Kidney epithelial cell (primary cell): ENCODE measurements around the gene MFSD11. TPM values are rescaled to one million over a fixed set of nuclear protein-coding genes. Genes with fewer than 3 reads are reported as not detected.

Experiments used
- DNase-seq: peaks from one replicate; pipeline ENCODE4 v3.0.0-alpha.2; 2010; ENCODE audit warnings: low read depth
- H3K27me3 ChIP-seq: 2 replicates; pipeline ENCODE4 v1.6.0; 2011; ENCODE audit warnings: low read length; ENCODE audit not compliant: control insufficient read depth, insufficient read depth
- H3K36me3 ChIP-seq: 2 replicates; pipeline ENCODE4 v1.5.1; 2011; ENCODE audit warnings: low read length; ENCODE audit not compliant: control insufficient read depth, insufficient read depth
- H3K4me3 ChIP-seq: 2 replicates; pipeline ENCODE4 v1.5.1; 2011; ENCODE audit warnings: low read depth, mild to moderate bottlenecking, control low read depth, low read length
- total RNA-seq: library from RNA; depleted of rRNA; stranded (reverse); fragments of >200 nt; gene quantifications from 2 replicates; pipeline ENCODE4 v1.2.3, GENCODE V29; 2015
- TF ChIP-seq, protein P1 (sequence below): IDR thresholded peaks from 2 replicates; pipeline ENCODE4 v1.5.1; 2011; ENCODE audit warnings: mild to moderate bottlenecking, moderate library complexity, low read length, control low read depth, inconsistent platforms; ENCODE audit not compliant: insufficient read depth, poor library complexity, severe bottlenecking

Gene MFSD11
- total RNA-seq, 1 donor from 2014 or later: 17.5 TPM

DNA sequence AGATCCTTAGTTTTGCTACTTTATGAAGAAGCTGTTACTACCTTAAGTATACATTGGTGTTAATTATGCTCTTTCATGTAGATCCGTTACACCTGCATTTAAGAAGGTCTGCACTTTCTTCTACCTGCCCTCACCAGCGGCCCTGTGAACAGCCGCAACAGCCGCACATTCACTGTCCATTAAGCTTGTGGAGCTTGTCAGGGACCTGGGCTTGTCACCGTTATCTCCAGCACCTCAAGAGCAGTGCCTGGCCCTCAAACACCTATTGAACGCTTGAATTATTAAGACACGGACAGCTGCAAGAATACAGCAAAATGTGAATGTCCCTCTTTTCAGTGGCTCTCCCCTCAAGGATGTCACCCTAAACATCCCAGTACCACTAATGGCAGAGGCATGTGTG lies 24.2 kb upstream of the MFSD11 start:
- DNase-seq: no peak
- Histone ChIP-seq H3K4me3 (no peak overlapping the region), H3K27me3 (no peaks in the 10 kb centered on the region), H3K36me3 (peaks cover 1% of the 10 kb centered on the region)
- TF ChIP-seq, protein P1, sequence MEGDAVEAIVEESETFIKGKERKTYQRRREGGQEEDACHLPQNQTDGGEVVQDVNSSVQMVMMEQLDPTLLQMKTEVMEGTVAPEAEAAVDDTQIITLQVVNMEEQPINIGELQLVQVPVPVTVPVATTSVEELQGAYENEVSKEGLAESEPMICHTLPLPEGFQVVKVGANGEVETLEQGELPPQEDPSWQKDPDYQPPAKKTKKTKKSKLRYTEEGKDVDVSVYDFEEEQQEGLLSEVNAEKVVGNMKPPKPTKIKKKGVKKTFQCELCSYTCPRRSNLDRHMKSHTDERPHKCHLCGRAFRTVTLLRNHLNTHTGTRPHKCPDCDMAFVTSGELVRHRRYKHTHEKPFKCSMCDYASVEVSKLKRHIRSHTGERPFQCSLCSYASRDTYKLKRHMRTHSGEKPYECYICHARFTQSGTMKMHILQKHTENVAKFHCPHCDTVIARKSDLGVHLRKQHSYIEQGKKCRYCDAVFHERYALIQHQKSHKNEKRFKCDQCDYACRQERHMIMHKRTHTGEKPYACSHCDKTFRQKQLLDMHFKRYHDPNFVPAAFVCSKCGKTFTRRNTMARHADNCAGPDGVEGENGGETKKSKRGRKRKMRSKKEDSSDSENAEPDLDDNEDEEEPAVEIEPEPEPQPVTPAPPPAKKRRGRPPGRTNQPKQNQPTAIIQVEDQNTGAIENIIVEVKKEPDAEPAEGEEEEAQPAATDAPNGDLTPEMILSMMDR: no peak

DNA sequence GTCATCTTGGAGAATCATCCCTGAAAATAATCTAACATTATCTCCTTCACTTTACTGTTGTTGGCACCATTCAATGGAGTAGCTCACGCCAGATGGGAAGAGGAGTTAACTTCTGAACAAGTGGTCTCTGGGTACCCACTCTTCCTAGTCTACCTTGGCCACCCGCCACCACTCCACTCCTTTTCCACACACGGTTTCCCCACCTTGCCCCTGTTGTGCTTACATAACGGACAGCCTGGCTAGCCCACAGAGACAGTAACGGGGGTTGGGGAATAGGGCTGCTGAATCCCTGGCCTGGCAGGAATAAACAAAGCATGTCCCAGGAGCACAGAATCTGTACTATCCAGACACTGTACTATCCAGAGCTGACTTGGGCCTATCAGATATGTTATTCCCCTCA lies 23.6 kb upstream of the MFSD11 start:
- Histone ChIP-seq H3K27me3 (no peaks in the 10 kb centered on the region), H3K4me3 (no peak overlapping the region), H3K36me3 (peaks cover 1% of the 10 kb centered on the region)
- DNase-seq: no peak
- TF ChIP-seq, protein P1: no peak

DNA sequence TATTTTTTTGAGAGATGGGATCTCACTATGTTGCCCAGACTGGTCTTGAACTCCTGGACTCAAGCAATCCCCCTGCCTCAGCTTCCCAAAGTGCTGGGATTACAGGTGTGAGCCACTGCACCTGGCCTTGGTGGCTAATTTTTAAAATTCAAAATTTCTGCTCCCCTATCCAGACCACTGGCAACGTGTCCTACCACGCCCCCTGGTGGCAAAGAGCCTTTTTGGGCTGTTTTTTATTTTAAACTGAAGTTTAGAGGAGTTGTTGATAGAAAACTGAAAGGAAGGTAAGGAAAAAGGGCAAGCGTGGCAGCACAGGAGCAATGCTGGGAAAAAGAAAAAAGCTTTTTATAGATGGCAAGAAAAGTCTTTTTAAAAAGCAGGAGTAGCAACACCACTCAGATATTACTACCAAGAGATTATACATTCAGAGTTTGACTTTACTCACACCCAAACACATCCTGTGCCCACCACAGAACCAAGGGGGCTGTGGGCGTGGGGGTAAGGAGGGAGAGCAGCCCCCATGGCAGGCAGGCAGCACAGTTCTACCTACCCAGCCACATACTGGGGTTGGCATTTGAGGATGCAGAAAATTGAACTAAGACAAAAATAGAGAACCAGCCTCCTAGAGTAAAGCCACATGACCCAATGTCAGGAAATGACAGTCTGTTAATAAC lies 23.0 kb upstream of the MFSD11 start:
- no peak for DNase-seq
- H3K27me3 ChIP-seq: no peaks in the 10 kb centered on the region
- H3K36me3 ChIP-seq: peaks cover 1% of the 10 kb centered on the region
- TF ChIP-seq, protein P1: peak; percentile 76
- H3K4me3 ChIP-seq: no peak overlapping the region

DNA sequence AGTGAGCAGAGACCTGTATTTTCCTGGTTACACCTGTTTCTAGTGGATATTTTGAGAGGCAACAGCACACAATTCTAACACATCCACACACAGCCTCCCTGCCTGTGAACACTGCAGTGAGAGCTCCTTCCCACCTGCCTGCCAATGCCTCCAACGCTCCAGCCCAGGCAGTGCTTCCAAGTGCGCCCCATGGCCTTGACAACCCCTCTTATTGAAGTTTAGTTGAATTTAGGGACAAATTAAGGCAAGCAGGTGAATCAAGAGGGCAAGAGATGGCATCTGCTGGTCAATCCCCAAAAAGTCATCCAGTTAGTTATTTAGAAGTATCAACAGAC lies 22.5 kb upstream of the MFSD11 start:
- TF ChIP-seq, protein P1: no peak
- Histone ChIP-seq H3K36me3 (peaks cover 1% of the 10 kb centered on the region), H3K27me3 (no peaks in the 10 kb centered on the region), H3K4me3 (no peak overlapping the region)
- no peak for DNase-seq

DNA sequence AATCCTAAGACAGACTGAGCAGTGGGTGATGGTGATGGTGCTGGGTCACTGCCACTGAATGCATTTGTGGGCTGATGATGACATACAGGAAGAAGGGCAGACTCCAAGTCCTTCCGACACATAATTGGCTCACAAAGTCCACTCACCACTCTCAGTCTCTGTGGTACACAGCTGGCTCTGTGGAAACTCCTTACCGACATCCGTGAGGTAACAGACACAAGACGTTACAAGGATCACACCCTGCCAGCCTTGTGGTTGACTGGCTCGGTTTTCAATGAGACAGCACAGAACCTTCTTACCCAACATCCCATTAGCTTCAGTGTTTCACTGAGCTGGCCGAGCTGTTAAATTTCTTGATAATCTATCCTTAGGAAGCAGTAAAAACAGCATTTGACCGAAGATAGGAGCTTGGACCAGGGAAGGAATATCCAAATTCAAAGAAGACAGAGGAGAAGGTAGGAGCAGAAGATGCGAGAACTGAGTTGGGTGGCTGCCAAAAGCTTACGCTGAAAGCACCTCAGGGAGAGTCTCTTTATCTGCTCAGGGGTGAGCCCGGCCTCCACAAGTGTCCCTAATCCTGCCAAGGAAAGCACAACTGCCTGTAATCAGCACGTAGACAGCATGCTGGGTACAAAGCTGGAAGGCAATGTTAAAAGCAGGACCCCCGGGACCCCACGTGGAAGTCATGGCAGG lies 21.6 kb upstream of the MFSD11 start:
- peaks cover 1% of the 10 kb centered on the region for H3K36me3 ChIP-seq
- H3K4me3 ChIP-seq: no peak overlapping the region
- TF ChIP-seq, protein P1: no peak
- DNase-seq: peak; percentile 85
- no peaks in the 10 kb centered on the region for H3K27me3 ChIP-seq

DNA sequence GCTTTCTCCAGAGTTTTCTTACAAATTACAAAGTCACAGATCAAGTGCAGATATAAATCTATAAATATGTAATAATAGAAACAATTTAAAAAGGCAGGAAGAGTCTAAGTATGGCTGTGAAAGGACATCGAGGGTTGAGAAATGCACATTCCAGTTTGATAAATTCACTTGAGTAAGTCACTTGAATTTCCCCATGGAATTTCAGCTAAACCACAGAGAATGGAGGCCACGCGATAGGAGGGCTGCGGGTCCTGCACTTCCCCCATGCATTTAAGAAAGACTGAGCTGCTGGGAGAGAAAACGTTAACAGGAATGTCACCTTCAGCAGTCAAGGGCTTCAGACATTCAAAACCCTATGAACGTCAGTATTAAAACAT lies 21.1 kb upstream of the MFSD11 start:
- Histone ChIP-seq H3K27me3 (no peaks in the 10 kb centered on the region), H3K36me3 (peaks cover 1% of the 10 kb centered on the region), H3K4me3 (no peak overlapping the region)
- TF ChIP-seq, protein P1: no peak
- no peak for DNase-seq
